GM10266 (cell line): ENCODE measurements around the gene PLXNA4.

Source experiments
- DNase-seq: peaks from one replicate; pipeline ENCODE4 v3.0.0; 2012; ENCODE audit errors: extremely low spot score
- TF ChIP-seq, protein P1 (sequence below): IDR thresholded peaks from 2 replicates; pipeline ENCODE4 v1.5.1; 2012; ENCODE audit warnings: mild to moderate bottlenecking, low read depth; ENCODE audit not compliant: control insufficient read depth, insufficient read depth; ENCODE audit errors: missing control alignments

Gene PLXNA4

DNA sequence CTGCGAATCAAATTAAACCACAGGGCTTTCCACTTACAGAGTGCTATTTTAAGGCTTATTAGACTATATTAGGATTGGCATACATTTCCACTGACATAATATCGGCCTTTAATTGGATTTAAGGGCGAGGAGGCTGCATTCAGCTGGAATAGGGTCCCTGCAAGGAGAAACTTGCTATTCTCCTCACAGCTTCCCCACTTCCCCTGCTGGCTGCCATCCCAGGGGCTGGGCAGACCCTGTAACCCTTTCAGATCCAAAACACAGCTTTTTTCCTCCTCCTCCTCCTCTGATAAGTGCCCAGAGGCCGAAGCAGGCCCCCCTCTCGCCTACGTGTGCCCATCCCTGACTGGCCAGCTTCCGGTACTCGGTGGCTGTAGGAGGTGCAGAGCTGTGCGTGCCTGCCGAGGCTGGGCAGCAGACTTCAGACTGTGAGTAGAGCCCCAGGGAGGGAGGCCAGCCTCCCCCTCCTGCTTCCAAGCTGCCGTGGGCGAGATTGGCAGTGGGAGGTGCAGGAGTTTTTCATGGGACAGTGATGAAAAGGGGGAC is 224.2 kb downstream of the PLXNA4 start:
- TF ChIP-seq, protein P1, sequence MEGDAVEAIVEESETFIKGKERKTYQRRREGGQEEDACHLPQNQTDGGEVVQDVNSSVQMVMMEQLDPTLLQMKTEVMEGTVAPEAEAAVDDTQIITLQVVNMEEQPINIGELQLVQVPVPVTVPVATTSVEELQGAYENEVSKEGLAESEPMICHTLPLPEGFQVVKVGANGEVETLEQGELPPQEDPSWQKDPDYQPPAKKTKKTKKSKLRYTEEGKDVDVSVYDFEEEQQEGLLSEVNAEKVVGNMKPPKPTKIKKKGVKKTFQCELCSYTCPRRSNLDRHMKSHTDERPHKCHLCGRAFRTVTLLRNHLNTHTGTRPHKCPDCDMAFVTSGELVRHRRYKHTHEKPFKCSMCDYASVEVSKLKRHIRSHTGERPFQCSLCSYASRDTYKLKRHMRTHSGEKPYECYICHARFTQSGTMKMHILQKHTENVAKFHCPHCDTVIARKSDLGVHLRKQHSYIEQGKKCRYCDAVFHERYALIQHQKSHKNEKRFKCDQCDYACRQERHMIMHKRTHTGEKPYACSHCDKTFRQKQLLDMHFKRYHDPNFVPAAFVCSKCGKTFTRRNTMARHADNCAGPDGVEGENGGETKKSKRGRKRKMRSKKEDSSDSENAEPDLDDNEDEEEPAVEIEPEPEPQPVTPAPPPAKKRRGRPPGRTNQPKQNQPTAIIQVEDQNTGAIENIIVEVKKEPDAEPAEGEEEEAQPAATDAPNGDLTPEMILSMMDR: no peak
- DNase-seq: no peak

DNA sequence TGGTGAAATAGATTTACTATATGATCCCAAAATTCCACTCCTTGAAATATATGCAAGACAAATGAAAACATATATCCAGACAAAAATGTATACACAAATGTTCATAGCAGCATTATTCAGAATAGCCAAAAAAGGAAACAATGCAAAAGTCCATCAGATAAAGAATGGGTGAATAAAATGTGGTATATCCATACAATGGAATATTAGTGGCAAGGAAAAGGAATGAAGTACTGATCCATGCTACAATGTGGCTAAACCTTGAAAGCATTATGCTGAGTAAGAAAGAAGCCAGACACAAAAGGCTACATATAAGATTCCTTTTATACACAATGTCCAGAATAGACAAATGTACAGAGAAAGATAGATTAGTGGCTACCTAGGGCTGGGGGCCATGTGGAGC is 225.5 kb downstream of the PLXNA4 start:
- DNase-seq: no peak
- TF ChIP-seq, protein P1: no peak

DNA sequence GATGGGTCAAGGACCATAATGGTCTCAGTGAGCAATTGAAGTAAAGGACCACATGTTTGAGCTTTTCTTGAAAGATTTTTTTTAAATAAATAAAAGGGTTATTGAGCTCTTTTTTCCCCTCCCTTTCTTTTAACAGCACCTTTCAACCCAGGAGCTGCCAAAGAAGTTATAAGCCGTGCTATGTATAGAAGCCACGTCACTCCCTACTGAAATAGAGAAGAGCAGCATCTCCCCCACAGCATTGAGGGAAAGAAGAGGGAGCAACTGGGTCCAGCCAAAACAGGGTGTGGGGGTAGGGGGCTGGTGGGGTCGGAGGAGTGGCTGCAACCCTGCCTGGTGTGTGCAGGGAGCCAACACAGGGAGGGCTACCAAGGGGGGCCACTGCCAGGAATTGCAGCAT is 227.2 kb downstream of the PLXNA4 start:
- TF ChIP-seq, protein P1: no peak
- no peak for DNase-seq

DNA sequence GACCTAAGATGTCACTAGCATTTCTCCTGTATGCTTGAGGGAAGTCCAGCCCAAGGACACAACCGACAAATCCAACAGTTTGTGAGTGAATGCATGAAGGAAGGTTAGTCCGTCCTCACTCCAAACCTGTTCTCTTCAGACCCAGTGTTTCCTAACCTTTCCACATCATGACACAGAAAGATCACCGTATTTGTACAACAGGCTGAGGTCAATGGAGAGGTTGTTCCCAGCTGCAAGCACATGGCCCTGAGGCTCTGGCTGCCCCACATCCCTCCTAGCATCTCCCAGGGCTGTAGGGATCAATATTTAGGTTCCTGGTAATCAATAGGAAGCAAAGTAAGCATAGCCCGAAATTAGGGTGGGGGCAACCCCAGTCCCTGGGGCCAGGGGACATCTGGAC is 227.9 kb downstream of the PLXNA4 start:
- DNase-seq: no peak
- TF ChIP-seq, protein P1: no peak

DNA sequence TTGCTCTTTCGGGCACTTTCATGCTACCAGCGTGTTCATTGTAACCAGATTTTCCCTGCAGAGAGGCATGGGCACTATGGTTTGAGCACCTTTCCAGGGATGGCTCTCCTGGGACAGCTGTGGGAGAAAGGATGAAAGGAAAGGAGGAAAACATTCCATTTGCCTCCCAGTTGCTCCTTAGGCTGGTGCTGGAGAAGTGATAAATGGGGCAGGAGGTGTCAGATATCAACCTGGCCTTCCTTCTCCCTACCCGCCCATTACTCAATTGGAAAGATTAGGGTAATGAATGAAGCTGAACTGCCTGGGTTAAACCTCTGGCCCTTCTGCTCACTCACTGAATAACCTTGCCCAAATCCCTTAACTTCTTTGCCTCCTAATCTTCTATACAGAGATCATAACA is 228.4 kb downstream of the PLXNA4 start:
- TF ChIP-seq, protein P1: no peak
- no peak for DNase-seq

DNA sequence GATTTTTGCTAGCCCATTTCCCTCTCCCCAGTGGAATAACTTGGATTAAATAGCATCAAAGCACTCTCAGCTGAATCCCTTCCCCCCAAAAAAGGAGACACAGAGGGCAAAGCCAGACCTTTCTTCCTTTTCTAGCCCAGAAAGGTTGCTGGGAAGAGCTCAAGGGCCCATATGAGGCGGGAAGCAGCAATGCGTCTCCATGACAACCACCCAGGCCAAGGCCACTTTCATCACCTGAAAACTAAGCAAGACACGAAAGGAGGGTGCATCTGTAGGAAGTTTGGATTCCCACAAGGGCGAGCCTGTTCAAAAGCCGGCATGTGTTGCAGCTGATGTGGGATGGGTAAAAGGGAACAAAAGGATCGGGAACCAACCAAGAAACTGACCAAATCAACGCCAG is 229.1 kb downstream of the PLXNA4 start:
- DNase-seq: no peak

DNA sequence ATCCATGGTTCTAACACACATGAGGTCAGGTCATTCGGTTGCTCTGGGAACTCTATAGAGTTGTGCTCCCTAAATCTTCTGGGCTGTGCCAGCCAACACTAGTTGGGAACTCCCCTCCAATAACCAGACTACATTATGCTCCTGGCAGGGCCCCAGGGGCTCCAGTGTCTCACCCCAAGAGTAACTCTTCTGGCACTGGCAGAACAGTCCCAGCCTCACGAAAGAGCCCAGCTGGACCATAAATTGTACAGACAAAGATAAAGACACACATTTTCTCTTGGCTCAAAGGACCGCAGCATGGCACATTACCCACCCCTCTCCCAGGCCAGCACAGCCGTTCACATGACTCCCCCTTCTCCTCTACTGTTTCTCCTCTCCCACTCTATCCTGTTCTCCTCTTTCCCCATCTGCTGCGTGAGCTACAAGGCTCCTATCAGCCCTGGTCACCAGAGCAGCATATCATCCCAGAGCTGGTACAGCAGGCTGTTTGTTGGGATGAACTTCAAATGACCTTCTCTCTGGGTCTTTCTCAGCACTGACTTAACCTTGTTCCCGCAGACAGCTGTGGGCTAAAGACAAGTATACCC is 230.6 kb downstream of the PLXNA4 start:
- DNase-seq: no peak

More for the DNA sequence above, 229.1 kb downstream of the PLXNA4 start:
- TF ChIP-seq, protein P1: no peak

More for the DNA sequence above, 230.6 kb downstream of the PLXNA4 start:
- TF ChIP-seq, protein P1: no peak
